Dedifferentiated amniotic fluid mesenchymal stem cell (primary cell): ENCODE results near the gene ACSL6.
"Not testable (repeated sequence)": the region's sequence is repeated elsewhere in the genome, so short reads cannot be mapped to it uniquely, and the experiment has no call there.

ENCODE experiments used
- DNase-seq: peaks from one replicate; pipeline ENCODE4 v3.0.0-alpha.2; 2016; ENCODE audit errors: extremely low spot score

ACSL6 gene

DNA sequence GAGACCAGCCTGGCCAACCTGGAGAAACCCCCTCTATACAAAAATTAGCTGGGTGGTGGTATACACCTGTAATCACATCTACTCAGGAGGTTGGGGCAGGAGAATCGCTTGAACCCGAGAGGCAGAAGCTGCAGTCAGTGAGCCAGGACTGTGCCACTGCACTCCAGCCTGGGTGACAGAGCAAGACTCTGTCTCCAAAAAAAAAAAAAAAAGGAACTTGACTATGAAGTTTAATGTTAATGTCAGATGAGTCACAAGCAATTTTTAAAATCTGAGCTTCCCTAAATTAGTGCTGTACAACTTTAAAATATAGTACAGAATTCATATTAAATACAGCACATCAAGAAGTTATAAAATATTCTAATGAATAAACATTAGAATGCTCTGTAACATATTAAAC, 67.5 kb downstream of the ACSL6 start:
- no peak for DNase-seq

DNA sequence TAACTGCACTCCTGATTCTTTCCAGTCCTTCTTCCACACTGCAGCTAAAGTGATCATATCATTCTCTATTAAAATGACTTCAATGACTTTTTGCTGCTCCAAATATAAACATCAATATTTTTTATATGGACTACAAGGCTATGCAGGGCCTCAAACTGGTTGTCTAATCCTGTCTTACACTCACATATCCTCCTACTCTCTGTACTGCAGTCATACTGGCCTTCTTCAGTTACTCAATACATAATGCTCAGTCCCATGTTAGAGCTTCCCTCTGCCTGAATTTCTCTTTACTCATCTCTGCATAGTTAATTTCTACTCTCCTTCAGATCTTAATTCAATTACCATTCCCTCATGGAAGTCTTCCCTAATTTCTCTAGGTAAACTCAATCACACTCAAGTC, 69.4 kb downstream of the ACSL6 start:
- DNase-seq = no peak

DNA sequence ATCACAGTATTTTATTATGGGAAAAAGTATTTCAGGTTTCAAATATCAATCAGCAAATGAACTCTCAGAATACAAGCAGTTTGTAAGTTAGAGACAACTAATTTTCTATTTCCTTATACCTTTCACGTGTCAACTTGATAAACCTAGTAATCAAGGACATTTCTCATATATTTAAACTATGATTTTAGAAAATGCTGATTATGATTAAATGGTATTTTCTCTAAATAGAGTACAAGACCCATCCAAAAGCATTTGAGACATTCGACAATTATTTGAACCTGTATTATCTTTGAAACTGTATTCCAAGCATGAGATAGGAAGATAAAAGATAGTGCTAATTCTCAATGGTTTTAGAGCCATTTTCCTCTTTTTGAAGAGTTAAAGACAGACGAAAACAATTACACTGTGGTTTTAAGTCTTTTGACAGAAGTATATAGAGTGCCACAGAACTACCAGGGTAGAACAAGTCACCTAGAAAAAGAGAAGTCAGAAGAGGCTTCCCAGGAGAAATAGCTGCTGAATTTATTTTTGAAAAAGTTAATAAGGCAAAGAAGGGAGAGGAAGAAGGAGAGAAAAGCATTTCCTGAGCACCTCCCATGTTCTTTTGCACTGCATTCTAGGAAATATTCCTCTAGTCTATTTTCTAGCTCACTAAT, 71.6 kb downstream of the ACSL6 start:
- no peak for DNase-seq

DNA sequence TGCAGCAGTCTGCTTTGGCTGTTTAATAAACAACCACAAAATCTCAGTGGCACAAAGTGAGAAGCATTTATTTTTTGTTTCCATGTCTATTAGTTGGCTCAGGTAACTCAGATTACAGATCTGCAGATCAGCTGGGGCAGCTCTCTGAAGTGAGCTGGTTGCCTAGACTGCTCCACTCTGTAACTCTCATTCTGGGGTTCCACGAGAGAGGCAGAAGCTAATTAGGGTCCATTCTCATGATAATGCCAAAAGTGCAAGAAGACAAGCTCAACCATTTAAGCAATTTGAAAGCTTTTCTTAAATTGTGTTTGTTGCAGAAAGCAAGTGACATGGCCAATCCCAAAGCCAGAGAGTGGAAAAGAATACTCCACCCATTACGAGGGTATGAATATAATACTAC, 79.2 kb downstream of the ACSL6 start:
- no peak for DNase-seq

DNA sequence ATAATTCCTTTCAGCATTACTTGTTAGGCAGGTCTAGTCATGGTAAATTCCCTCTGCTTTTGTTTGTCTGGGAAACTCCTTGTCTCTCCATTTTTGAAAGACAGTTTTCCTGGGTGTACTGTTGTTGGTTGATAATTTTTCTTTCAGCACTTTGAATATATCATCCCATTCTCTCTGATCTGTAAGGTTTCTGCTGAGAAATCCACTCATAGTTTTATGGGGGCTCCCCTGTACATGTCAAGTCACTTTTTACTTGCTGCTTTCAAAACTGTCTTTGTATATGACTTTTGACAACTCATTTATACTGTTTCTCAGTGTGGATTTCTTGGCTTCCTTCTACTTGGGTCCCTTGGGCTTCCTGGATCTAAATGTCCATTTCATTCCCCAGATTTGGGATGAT, 82.5 kb downstream of the ACSL6 start:
- DNase-seq = no peak

DNA sequence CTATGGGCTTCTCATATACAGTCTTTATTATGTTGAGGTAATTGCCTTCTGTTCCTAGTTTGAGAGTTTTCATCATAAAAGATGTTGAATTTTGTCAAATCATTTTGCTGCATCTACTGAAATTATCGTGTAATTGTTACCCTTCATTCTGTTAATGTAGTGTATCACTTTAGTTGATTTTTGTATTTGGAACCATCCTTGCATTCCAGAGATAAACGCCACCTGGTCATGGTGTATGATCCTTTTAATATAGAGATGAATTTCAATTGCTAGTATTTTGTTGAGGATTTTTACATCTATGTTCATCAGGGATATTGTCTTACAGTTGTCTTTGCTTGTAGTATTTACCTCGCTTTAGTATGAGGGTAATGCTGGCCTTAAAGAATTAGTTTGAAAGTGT, 85.3 kb downstream of the ACSL6 start:
- no peak for DNase-seq

DNA sequence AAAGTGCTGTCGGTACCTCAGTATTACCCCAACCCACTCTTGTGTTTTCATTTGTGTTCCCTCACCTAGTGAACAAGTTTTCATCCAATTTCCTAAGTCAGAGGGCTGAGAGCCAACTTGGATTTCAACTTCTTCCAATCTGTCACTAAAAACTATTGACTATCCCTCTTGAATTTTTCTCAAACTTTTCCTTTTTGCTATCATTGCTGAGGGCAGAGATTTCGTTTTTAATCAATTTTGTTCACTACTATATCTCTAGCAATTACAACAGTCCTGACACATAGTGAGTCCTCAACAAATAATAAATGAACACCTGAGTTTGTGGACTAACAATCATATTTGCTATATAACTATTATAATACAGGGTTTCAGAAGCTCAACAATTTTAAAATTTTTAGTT, 95.0 kb downstream of the ACSL6 start:
- no peak for DNase-seq

DNA sequence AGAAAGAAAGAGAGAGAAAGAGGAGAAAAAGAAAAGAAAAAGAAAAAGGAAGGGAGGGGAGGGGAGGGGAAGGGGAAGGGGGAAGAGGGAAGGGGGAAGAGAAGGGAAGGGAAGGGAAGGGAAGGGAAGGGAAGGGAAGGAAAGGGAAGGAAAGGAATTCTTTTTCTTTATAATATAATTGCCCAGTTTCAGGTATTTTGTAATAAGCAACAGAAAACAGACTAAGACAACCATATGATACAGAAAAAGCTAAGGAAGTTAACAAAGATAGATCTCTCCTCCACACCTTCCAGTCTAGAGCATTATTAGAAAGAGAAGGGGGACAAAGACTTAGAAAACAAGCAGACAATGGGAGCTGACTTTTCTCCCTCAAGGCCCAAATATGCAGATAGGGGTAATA, 97.0 kb downstream of the ACSL6 start:
- no peak for DNase-seq

DNA sequence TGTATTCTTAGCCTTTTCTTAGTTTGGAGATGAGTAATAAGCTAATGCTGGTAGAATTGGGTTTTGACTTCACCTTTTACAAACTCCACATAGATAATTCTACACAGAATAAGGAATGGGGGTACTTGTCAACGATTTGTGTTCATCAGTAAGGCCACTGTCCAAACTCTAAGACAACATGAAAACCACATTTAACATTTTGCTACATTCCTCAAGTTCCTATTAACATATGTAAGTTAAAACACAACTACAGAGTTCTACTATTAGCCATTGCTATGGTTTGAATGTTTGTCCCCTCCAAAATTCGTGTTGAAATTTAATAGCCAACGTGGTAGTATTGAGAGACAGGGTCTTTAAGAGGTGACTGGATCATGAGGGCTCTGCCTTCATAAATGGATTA, 97.9 kb downstream of the ACSL6 start:
- no peak for DNase-seq

DNA sequence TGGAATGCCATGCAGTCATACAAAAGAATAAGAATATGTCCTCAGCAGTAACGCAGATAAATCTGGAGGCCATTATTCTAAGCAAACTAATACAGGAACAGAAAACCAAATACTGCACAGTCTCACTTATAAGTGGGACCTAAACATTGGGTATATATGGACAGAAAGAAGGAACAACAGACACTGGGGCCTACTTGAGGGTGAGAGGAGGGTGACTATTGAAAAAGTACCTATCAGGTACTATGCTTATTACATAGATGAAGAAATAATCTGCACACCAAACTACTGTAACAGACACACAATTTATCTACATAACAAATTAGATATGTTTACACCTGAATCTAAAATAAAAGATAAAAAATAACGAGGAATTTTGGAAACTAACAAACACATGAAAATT, 104.8 kb downstream of the ACSL6 start:
- DNase-seq = no peak

DNA sequence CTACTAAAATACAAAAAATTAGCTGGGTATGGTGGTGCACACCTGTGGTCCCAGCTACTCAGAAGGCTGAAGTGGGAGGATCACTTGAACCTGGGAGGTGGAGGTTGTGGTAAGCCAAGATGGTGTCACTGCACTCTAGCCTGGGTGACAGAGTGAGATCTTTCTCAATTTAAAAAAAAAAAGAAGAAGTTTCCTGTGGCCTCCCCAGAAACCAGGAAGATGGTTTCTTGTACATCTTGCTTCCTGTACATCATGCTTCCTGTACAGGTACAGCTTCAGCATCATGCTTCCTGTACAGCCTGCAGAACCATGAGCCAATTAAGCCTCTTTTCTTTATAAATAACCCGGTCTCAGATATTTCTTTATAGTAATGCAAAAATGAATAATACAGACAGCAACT, 109.2 kb downstream of the ACSL6 start:
- not testable (repeated sequence) for DNase-seq
